NB4 (cell line): ENCODE results near the gene LCMT2.

Source experiments
- CTCF ChIP-seq: IDR thresholded peaks from one replicate; pipeline ENCODE4 v1.5.1; 2012; ENCODE audit warnings: low read depth, low read length
- MAX ChIP-seq: IDR thresholded peaks from 2 replicates; pipeline ENCODE4 v1.6.1; 2011; ENCODE audit warnings: low read depth, low read length
- POLR2A ChIP-seq: IDR thresholded peaks from 2 replicates; pipeline ENCODE4 v1.6.1; 2011; ENCODE audit warnings: mild to moderate bottlenecking; ENCODE audit not compliant: insufficient read length; ENCODE audit errors: extremely low read depth

- no peak for TF ChIP-seq CTCF
- no peak for TF ChIP-seq MAX
- no peak for TF ChIP-seq POLR2A
These were observed 53.7 kb downstream of the LCMT2 start for GRCh38 chr15:43276563-43277200.
